AG04450 (cell line): ENCODE results near the gene DHODH. TPM values are rescaled to one million over a fixed set of nuclear protein-coding genes. Genes with fewer than 3 reads are reported as not detected.
A peak's percentile ranks its signal among the peaks of the same experiment; 100 is the strongest.

ENCODE experiments used
- CTCF ChIA-PET: fragments of 300-600, 350-600 bp; formaldehyde crosslinking; extraction: SDS; loops from one replicate; lab custom pipeline; 2022; ENCODE audit warnings: antibody characterized with exemption, inconsistent platforms; lab: Charles Lee
- POLR2A ChIA-PET: fragments of 350-600 bp; formaldehyde crosslinking; extraction: SDS; loops from one replicate; lab custom pipeline; 2021; ENCODE audit warnings: antibody characterized with exemption, inconsistent platforms; lab: Yijun Ruan, JAX
- DNase-seq: peaks from one replicate; pipeline ENCODE4 v3.0.0-alpha.2; 2011; ENCODE audit warnings: low read depth, low spot score
- H3K27ac ChIP-seq: one replicate; pipeline ENCODE4 v1.5.1; 2012; ENCODE audit warnings: low read depth, low read length, control low read depth
- H3K27me3 ChIP-seq: one replicate; pipeline ENCODE4 v1.6.0; 2012; ENCODE audit warnings: low read length; ENCODE audit not compliant: control insufficient read depth, insufficient read depth
- H3K4me3 ChIP-seq: 2 replicates; pipeline ENCODE4 v1.5.1; 2011; ENCODE audit warnings: mild to moderate bottlenecking, low read depth, low read length, control low read depth
- H3K9me3 ChIP-seq: 2 replicates; pipeline ENCODE4 v1.5.1; 2012; ENCODE audit warnings: low read length; ENCODE audit not compliant: control insufficient read depth, insufficient read depth
- CTCF ChIP-seq: IDR thresholded peaks from 2 replicates; pipeline ENCODE4 v1.5.1; 2011; ENCODE audit warnings: low read depth, low read length, control low read depth, inconsistent platforms
- polyA plus RNA-seq: library from polyadenylated mRNA; depleted of rRNA; stranded (reverse); fragments of >200 nt; gene quantifications from 2 replicates; pipeline ENCODE4 v1.2.3, GENCODE V29; 2011

Gene DHODH
- polyA plus RNA-seq, 1 experiment, result 3.6 TPM

- Histone ChIP-seq H3K4me3 (no peak overlapping the region), H3K9me3 (no peaks in the 10 kb centered on the region), H3K27ac (no peak overlapping the region), H3K27me3 (no peaks in the 10 kb centered on the region)
- TF ChIP-seq CTCF, result no peak
- CTCF ChIA-PET, result no interaction called here
- POLR2A ChIA-PET, result no interaction called here
- DNase-seq, result no peak
Observed at GRCh38 chr16:72060405-72060804, 51.9 kb downstream of the DHODH start.

GRCh38 chr16:72061564-72061963 is 53.0 kb downstream of the DHODH start:
- no peak for TF ChIP-seq CTCF
- POLR2A ChIA-PET, result no interaction called here
- no peak overlapping the region for H3K4me3 ChIP-seq
- DNase-seq, result no peak
- CTCF ChIA-PET, result interaction anchor here (2.7 kb wide), 1 partner anchor 38 kb away, joined by 7 read pairs; no protein-coding TSS in a partner anchor
- no peaks in the 10 kb centered on the region for H3K9me3 ChIP-seq
- no peaks in the 10 kb centered on the region for H3K27me3 ChIP-seq
- no peak overlapping the region for H3K27ac ChIP-seq

- Histone ChIP-seq H3K27me3 (no peaks in the 10 kb centered on the region), H3K4me3 (no peak overlapping the region), H3K27ac (no peak overlapping the region), H3K9me3 (no peaks in the 10 kb centered on the region)
- CTCF ChIA-PET, result no interaction called here
- no peak for DNase-seq
- TF ChIP-seq CTCF, result no peak
- POLR2A ChIA-PET, result no interaction called here
Observed at GRCh38 chr16:72064361-72064894, 55.9 kb downstream of the DHODH start.

- H3K4me3 ChIP-seq, result no peak overlapping the region
- no peaks in the 10 kb centered on the region for H3K27me3 ChIP-seq
- H3K9me3 ChIP-seq, result no peaks in the 10 kb centered on the region
- H3K27ac ChIP-seq, result no peak overlapping the region
- ChIA-PET POLR2A (no interaction called here), CTCF (interaction anchor here (0.6 to 2.8 kb wide), 11 partner anchors 9 to 773 kb away, joined by 3 to 41 read pairs (median 3); partner anchors contain the start of genes DHX38, HP and TXNL4B)
- TF ChIP-seq CTCF, result peak; percentile 66
- peak; percentile 16 for DNase-seq
Observed at GRCh38 chr16:72066747-72067146, 58.2 kb downstream of the DHODH start.

GRCh38 chr16:72068930-72069329 is 60.4 kb downstream of the DHODH start:
- no peak for DNase-seq
- no peak overlapping the region for H3K27ac ChIP-seq
- H3K4me3 ChIP-seq, result no peak overlapping the region
- ChIA-PET CTCF (no interaction called here), POLR2A (no interaction called here)
- H3K27me3 ChIP-seq, result no peaks in the 10 kb centered on the region
- TF ChIP-seq CTCF, result no peak
- no peaks in the 10 kb centered on the region for H3K9me3 ChIP-seq
